ENCODE data around the gene PITRM1. TPM values are rescaled to one million over a fixed set of nuclear protein-coding genes. Genes with fewer than 3 reads are reported as not detected.

Gene PITRM1
- polyA plus RNA-seq, 1 donor (not counting 4 experiments of a cell fraction or from before 2014, with no cell fraction given) = 47.2 TPM

- H3K9me1 ChIP-seq (ENCODE audit: control insufficient read depth, extremely low read depth, insufficient read depth, low read length) = no peaks in the 10 kb centered on the region
- no peaks in the 10 kb centered on the region for H3K9me3 ChIP-seq (ENCODE audit: control insufficient read depth, low read depth, low read length)
- no peaks in the 10 kb centered on the region for H3K36me3 ChIP-seq (ENCODE audit: control insufficient read depth in 2 of 2, extremely low read depth in 1 of 2, insufficient read depth in 2 of 2, low read length in 2 of 2)
- H3K27ac ChIP-seq (ENCODE audit: control insufficient read depth, insufficient read depth, low read length) = no peak overlapping the region
- no peaks in the 10 kb centered on the region for H3K27me3 ChIP-seq (ENCODE audit: control insufficient read depth, extremely low read depth, insufficient read depth, low read length)
- H4K20me1 ChIP-seq (ENCODE audit: control insufficient read depth, extremely low read depth, insufficient read depth, low read length) = no peaks in the 10 kb centered on the region
- TF ChIP-seq EZH2 (IDR thresholded peaks at IDR 0.05; ENCODE audit: low read length) (no peak), CTCF (optimal IDR thresholded peaks at IDR 0.05 in 1 of 3, IDR thresholded peaks at IDR 0.05 in 1 of 3, conservative IDR thresholded peaks at IDR 0.05 in 1 of 3; ENCODE audit: extremely low read depth in 1 of 3, insufficient read depth in 2 of 3, low read length in 3 of 3) (no peak)
- H2AFZ ChIP-seq (ENCODE audit: control insufficient read depth, low read length) = no peak overlapping the region
- no peak overlapping the region for H3K9ac ChIP-seq (ENCODE audit: control insufficient read depth, extremely low read depth, insufficient read depth, low read length)
- no peak overlapping the region for H3K4me2 ChIP-seq (ENCODE audit: control insufficient read depth, extremely low read depth, insufficient read depth, low read depth, low read length)
- DNase-seq (ENCODE audit: low read depth, low spot score) (no peak), FAIRE-seq (no peak)
- H3K4me3 ChIP-seq (ENCODE audit: control insufficient read depth in 2 of 3, extremely low read depth in 1 of 3, insufficient read depth in 2 of 3, low read depth in 1 of 3, low read length in 3 of 3) = no peak overlapping the region
- dilution Hi-C loops (cut with MboI; ENCODE audit: extremely low pct_ligation_motif_present, low sequenced_read_pairs) = no loop called here
- H3K4me1 ChIP-seq (ENCODE audit: control insufficient read depth, extremely low read depth, insufficient read depth, low read length) = no peaks in the 10 kb centered on the region
- H3K79me2 ChIP-seq (ENCODE audit: control insufficient read depth, insufficient read depth, low read length) = no peaks in the 10 kb centered on the region
Observed at GRCh38 chr10:3178042-3178441, 5.5 kb upstream of the PITRM1 start.

- no peak overlapping the region for H3K9ac ChIP-seq (ENCODE audit: control insufficient read depth, extremely low read depth, insufficient read depth, low read length)
- TF ChIP-seq EZH2 (IDR thresholded peaks at IDR 0.05; ENCODE audit: low read length) (no peak), CTCF (optimal IDR thresholded peaks at IDR 0.05 in 1 of 3, IDR thresholded peaks at IDR 0.05 in 1 of 3, conservative IDR thresholded peaks at IDR 0.05 in 1 of 3; ENCODE audit: extremely low read depth in 1 of 3, insufficient read depth in 2 of 3, low read length in 3 of 3) (no peak)
- DNase-seq (ENCODE audit: low read depth, low spot score) (peak; percentile 99), FAIRE-seq (peak; percentile 32)
- no peaks in the 10 kb centered on the region for H4K20me1 ChIP-seq (ENCODE audit: control insufficient read depth, extremely low read depth, insufficient read depth, low read length)
- H3K27ac ChIP-seq (ENCODE audit: control insufficient read depth, insufficient read depth, low read length) = peak overlapping the region; percentile 61
- H3K27me3 ChIP-seq (ENCODE audit: control insufficient read depth, extremely low read depth, insufficient read depth, low read length) = no peaks in the 10 kb centered on the region
- H3K9me1 ChIP-seq (ENCODE audit: control insufficient read depth, extremely low read depth, insufficient read depth, low read length) = no peaks in the 10 kb centered on the region
- H3K9me3 ChIP-seq (ENCODE audit: control insufficient read depth, low read depth, low read length) = no peaks in the 10 kb centered on the region
- H3K36me3 ChIP-seq (ENCODE audit: control insufficient read depth in 2 of 2, extremely low read depth in 1 of 2, insufficient read depth in 2 of 2, low read length in 2 of 2) = peaks cover 10 to 11% of the 10 kb centered on the region in 2 experiments
- H3K4me3 ChIP-seq (ENCODE audit: control insufficient read depth in 2 of 3, extremely low read depth in 1 of 3, insufficient read depth in 2 of 3, low read depth in 1 of 3, low read length in 3 of 3) = peak overlapping the region in 2 of 3 experiments; percentile 27 to 46
- peaks cover 2% of the 10 kb centered on the region for H3K4me1 ChIP-seq (ENCODE audit: control insufficient read depth, extremely low read depth, insufficient read depth, low read length)
- dilution Hi-C loops (cut with MboI; ENCODE audit: extremely low pct_ligation_motif_present, low sequenced_read_pairs) = no loop called here
- peak overlapping the region; percentile 48 for H3K4me2 ChIP-seq (ENCODE audit: control insufficient read depth, extremely low read depth, insufficient read depth, low read depth, low read length)
- peak overlapping the region; percentile 65 for H2AFZ ChIP-seq (ENCODE audit: control insufficient read depth, low read length)
- peaks cover 22% of the 10 kb centered on the region for H3K79me2 ChIP-seq (ENCODE audit: control insufficient read depth, insufficient read depth, low read length)
Observed at GRCh38 chr10:3173171-3173878, 743 bp upstream of the PITRM1 start.

Measured in keratinocyte (primary cell).